GM18909 (cell line): ENCODE results near the gene SHISA8.
"Not testable (repeated sequence)": the region's sequence is repeated elsewhere in the genome, so short reads cannot be mapped to it uniquely, and the experiment has no call there.

Experiments
- ATAC-seq: cut with Tn5 transposase; IDR thresholded peaks from one replicate; pipeline ENCODE4 v1.9.1; 2021; ENCODE audit warnings: mild to moderate bottlenecking; ENCODE audit not compliant: unreplicated experiment, poor library complexity

The SHISA8 gene

DNA sequence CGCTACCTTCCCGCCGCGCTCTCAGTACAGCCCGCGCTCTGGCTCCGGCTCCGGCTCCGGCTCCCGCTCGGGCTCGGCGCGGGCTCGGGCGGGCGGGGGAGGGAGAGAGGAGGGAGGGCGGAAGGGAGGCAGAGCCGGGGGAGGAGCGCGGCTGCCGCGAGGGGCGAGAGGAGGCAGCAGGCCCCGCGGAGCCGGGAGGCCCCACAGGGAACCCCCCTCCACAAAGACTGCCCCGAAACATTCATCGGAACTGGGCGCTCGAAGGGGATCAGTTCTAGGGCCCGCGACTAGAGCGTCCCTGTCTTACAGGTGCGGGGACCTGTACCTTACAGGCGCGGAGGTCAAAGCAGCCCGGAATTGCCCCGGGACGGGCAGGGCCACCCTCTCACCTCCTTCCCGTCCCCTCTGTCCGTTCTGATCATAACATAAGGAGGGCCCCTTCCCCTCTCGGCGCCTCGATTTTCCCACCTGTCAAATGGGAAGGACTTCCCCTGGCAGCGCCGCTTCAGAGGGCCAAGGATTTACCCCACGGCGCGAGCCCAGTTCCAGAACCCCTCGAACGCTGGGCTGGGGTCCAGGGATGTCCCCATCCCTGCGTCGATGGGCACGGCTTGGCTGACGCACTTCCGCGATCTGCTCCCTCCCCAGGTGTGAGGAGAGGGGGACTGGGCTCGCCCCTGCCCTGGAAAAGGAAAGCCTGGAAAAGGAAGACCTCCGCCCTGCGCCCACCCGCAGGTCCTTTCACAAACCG, at the start of gene SHISA8:
SHISA8 (minus strand) TSS at position 40 of the 751 bp plus-strand sequence. CDS start 407 bp downstream, outside the sequence.
- no peak for ATAC-seq

DNA sequence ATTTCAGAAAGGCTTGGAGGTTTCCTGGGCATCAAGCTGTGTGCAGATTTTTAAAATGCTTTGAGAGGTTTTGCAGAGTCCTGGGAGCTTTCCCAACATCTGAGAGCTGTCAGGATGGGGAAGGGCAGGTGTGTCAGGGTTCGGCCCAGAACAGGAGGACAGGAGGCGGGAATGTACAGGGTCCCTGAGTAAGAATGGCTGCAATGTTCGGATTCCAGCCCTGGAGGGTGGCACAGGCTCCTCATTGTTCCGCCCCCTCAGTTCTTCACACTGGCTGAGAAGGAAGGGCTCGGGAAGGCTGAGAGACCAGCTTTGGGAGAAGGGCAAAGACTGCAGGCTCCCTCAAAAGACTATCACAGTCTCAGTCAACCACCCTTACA, 49.2 kb upstream of the SHISA8 start:
- ATAC-seq = no peak

DNA sequence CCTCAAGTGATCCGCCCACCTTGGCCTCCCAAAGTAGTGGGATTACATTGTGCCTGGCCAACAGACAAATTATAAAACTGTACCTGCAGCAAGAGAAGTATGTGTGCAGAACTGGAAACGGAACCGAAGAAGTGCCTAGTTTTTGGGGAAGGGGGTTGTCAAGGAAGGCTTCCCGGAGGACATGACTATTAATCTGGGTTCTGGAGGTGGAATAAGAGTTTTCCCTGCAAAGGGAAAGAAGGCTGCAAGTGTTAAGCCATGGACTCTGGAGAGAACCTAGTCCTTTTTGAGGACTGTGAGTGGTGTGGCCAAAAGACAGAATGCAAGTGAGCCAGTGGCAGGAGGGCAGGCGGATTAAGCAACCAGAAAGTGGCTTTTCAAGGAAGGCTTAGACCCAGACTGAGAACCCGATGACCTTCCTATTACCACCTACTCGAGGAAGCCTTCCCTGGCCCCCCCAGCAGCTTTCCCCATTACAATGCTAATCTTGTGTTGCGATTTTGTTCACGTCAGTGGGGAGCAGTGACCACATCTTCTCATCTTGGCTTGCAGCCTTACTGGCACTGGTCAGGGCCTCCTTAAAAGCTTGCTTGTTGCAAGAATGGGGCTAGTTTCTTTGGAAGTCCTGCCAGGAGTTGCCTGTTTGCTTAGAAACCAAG, 48.7 kb upstream of the SHISA8 start:
- no peak for ATAC-seq

DNA sequence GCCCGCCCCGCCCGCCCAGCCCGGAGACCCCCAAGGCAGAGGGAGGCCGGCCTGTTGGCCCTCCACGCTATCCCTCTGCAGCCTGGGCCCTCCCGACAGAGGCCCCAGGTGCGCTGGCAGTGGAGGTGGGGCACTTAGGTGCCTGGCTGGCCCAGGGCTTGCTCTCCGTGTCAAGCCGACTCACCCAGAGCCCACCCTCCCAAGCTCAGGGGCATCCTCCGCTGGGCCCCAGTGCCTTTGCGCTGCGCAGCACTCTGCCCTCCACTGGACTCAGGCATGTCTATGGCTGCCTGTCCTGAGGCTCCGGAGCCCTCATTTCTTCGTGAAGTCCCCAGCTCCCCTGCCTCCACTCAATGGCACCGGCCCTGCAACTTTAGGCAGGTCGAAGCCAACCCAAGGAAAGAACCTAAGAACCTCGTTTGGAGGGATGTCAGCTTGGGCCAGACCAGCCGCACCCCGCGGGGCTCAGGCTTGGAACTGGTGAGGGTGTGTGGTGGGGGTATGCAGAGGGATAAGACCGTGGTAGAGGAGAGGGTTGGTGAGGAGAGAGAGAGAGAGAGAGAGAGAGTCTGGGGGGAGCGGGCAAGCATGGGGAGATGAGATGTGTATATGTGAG, 43.2 kb upstream of the SHISA8 start:
- ATAC-seq = peak; percentile 33

DNA sequence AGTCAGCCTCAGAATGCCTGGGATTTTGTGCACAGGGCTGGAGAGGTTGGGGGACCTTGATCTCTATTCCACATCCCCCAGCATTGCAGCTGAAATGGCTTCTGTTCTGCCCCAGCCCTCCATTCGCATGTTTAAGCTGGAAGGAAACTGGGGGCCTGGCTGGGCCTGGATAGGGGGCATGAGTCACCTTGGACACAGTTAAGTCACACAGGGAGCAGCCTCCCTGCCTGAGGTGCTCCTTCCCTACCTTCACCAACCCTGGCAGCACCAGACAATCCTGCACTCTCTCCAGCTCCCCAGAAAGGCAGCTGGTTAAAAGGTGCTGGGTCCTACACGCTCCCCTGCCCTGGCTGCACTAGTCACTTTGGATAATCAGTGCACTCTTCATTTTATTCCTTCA, 37.8 kb upstream of the SHISA8 start:
- ATAC-seq = no peak

DNA sequence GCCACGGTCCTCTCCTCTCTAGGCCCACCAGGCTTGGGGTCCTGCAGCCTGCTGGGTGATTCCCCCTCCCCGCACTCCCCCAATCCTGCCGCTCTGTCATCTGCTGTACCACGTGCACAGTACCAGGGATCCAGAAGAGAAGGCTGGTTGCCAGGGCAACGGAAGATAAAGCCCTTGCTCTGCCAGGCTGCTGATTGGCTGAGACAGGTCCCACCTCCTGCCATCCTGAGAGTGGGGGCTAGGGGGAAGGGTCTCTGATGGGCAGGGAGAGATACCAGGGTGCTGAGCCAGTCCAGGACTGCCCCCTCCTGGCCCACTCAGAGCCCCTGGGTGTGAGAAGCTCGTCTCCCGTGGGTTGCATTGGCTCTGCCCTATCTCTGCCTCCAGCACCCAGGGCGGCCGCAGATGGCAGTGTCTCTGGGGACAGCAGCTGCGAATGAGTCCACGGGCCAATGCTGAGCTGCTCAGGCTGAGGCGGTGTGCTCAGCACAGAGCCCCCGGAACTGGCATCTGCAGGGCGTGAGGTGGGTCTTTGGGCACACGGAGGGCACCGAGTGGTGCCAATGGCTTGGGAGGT, 37.1 kb upstream of the SHISA8 start, which contains the start of gene SMIM45:
SMIM45 (plus strand) TSS at position 253 of the 577 bp plus-strand sequence.
- ATAC-seq = no peak

DNA sequence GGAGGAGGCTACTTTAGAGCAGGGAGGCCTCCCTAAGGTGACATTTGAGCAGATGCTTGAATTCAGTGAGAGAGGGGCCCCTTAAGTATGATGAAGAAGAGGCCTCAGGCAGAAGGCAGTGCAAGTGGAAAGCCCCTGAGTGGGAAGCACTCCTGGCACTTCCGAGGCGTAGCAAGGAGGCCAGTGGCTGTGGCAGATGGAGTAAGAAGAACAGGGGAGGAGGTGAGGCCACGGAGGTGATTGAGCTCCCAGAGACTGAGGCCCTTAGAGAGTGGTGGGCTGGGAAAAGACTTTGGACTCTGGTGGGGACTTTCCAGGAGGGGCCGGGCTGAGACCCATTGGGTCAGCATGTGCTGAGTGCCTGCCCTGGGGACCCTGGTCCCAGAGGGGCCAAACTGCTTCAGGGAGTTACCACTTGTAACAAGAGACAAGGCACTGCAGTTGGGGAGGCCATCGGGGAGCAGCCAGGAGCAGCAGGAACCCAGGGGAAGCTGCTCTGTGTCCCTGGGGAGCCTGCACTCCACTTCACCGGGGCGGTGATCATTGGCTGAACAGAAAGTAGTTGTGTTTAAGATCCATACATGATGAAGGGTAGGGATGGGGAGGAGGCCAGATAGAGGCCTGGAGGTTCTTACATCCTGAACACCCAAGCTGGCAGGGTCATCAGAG, 34.6 kb upstream of the SHISA8 start:
- no peak for ATAC-seq

DNA sequence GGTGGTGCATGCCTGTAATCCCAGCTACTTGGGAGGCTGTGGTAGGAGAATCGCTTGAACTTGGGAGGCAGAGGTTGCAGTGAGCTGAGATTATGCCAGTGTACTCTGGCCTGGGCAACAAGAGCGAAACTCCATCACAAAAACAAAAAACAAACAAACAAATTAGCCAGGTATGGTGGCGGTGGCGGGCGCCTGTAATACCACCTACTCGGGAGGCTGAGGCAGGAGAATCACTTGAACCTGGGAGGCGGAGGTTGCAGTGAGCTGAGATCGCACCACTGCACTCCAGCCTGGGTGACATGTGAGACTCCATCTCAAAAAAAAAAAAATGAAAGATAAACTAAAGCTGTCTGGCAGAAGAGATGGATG, 34.0 kb upstream of the SHISA8 start:
- not testable (repeated sequence) for ATAC-seq

DNA sequence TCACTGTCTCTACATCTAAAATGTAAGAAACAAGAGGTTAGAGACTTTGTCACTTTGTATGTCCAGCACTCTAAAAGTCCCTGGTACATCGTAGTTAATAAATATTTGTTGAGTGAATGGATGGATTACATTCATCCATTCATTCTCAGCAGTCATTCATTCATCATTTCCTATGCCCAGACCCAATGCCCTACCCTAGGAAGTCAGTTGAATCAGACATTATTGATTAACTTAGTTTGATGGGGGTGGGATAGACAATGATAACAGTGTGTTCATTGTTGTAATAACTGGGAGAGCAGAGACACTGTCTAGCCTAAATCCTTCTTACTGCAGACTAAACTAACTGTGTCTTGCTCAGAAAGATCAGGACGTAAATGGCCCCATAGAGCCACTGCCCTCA, 33.3 kb upstream of the SHISA8 start:
- ATAC-seq = no peak

DNA sequence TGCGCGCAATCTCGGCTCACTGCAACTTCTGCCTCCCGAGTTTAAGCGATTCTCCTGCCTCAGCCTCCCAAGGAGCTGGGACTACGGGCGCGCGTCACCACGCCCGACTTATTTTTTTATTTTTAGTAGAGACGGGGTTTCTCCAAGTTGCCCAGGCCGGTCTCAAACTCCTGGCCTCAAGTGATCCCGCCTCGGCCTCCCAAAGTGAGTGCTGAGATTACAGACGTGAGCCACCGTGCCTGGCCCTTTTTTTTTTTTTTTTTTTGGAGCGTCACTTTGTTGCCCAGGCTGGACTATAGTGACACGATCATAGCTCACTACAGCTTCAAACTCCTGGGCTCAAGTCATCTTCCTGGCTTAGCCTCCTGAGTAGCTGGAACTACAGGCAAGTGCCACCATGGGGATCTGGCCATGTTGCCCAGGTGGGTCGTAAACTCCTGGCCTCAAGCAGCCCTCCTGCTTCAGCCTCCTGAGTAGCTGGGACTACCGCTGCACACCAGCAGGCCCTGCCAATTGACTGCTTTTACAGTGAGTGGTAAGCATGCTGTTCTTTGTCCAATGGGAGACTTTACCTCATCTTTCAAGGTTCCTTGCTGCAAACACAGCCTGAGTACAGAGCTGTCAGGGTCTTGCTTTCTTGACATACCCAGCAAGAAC, 32.7 kb upstream of the SHISA8 start:
- ATAC-seq = no peak

DNA sequence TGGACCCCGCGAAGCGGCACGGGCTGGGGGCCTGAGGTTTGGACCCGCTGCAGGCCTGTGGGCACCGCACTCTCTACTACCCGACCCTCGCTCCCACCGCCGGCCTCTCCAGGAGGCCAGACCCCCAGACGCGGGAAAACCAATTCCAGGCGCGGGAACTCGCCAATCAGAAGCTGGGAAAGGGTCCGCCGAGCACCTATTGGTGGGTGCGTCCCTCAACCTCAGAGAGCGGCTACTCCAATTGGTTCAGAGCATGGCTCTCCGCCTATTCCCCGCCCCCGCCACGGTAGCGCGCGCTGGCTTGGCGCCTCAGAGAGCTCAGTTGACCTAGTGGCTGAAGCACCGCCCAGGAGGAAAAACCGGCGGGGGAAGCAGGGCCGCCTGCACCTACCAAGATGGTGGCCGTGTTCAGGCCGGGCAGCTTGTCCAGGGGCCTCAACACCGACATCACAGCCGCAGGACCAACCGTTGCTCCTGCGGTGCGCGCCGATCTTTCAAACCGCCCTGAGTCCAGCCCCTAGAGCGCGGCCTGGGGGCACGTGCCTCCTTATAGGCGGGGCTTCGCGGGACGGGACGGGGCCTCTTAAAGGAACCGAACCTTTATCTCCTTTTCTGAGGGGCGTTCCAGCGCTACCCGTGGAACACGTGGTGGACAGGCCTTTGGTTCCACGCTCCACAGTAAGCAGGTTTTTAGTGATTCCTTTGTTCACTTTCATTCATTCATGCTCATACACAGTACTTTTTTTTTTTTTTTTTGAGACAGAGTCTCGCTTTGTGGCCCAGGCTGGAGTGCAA, 32.0 kb upstream of the SHISA8 start, which contains the start of gene CENPM:
CENPM (minus strand) TSS at position 524 of the 795 bp plus-strand sequence; CDS start at position 448, 76 bp downstream.
- peak; percentile 77 for ATAC-seq

DNA sequence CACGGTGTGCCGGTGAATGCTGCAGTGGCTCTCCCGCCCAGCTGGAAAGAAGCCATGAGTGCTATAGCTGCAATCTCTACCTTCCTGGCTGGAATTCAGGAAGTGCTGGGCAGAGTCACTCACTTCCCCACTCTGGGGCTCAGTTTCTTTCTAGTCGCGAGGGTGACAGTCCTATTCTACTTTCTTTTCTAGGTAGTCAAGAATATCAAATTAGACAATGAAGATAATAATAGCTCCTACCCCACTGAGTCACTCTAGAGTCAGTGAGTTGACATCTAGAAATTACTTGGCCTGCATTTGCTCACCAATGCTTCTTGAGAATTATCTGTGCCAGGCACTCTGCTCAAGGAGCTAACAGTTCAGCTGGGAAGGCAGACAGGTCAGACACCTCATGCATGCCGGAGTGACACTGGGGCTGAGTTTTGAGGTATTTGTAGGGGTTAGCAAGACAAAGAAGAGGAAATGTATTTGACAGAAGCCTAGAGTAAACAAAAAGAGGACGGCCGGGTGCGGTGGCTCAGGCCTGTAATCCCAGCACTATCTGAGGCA, 28.9 kb upstream of the SHISA8 start:
- ATAC-seq = no peak

DNA sequence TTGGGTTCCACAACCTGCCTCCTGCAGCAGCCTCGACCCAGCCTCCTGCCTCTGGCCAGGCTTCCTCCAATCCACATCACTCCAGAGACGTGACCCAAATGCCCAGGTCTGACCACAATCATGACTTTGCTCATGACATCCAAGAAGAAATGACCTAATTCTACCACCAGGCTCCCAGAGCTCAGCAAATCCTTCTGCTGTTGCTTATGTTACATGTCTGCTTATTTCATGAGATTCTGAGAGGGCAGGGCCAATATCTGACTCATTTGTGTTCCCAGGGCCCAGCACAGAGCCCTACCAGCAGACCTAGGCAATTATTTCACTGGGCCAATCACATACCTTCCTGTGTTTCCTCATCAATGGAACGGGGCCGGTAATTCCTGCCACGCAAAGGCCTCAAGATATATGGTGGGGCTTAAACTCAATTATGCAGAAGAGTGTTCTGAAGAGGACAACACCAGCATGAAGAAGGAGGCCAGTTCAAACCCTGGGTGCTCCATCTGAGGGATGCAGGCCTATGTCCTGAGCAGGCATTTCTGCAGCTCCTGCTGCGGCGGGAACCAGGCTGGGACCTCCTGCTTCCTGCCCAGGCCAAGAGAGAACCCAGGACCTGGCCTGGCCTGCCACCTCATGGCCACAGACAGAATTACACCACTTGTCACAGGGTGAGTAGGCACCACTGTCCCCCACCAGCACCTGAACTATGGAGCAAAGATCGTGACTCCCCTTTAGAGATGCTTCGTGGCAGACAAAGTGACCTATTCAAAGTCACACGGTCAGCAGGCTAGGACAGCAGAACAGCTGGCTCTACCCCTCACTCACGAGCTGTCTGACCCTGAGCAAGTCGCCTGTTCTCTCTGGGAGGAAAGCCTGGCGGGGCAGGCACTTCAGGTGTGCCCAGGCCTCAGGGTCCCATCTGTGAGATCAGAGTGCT, 26.2 kb upstream of the SHISA8 start:
- ATAC-seq = peak; percentile 42

DNA sequence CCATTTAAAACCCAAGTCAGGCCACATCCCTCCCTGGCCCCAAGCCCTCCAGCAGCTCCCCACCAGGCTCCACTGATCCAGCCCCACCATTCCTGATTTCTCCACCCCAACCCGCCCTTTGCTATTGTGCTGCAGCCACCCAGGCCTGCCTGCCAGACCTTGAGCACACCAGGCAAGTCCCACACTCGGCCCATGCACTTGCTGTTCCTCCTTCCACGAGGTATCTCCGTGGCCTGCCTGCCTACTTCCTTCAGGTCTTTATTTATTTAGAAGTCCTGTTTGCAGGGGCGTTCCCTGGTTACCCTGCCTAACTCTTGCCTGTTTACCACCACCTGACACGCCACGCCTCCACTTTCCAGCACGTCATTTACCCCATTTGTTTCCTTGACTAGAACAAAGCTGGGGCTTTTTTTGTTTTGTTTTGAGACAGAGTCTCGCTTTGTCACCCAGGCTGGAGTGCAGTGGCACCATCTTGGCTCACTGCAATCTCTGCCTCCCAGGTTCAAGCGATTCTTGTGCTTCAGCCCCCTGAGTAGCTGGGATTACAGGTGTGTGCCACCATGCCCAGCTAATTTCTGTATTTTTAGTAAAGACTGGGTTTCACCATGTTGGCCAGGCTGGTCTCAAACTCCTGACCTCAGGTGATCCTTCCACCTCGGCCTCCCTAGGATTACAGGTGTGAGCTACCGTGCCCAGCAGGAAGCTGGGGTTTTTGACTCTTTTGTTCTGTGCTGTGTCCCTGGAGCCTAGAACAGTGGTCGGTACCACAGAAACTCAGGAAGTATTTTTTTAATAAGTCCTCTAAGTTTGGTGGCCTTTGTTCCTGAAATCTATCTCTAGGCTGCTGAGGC, 25.3 kb upstream of the SHISA8 start:
- peak; percentile 60 for ATAC-seq

DNA sequence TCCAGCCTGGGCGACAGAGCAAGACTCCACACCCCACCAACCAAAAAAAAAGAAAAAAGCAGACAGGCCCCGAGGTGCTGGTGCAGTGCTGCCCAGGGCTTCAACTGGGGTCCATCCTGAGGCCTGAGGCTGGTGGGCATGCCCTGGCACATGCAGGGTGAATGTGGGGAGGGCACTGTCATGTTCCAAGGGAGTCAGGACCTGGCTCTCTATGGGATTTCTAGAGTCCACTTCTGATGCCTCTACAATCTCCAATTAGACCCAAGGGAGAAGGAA, 22.0 kb upstream of the SHISA8 start:
- ATAC-seq = no peak

DNA sequence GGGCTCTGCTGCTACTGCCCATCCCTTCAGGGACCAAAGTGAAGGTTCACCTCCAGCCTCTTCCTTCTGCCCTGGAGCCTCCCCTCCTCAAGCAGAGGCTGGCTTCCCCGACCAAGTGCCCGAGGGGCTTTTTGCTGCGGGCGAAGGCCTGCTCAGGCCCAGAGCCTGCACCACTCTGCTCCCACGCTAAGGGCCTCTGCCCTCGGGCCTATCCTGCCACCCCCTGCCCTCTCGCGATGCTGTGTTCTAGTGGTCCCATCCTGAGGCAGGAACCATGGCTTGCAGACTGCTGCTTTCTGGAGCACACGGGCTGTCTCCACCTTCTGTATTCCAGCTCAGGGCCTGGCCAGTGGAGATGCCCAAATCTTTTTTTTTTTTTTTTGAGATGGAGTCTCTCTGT, 20.6 kb upstream of the SHISA8 start:
- no peak for ATAC-seq

DNA sequence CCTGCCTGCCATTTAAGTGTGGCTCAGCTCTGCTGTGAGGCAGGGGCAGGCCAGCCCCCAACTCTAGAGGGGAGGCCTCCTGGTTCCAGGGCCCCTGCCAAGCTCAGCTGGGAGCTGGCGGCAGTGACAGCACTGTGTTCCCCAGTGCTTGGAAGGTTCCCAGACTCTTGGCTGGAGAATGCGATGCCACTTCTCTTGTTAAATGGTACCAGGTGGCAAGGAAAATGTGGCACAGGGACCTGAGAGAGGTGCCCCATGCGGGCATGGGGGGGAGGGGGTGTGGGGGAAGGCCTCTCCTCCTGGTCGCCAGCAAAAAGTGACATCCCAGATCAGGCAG, 20.1 kb upstream of the SHISA8 start:
- no peak for ATAC-seq
